ACC112 (cell line): Measurements from ENCODE around the gene PPFIA3.
"Not testable (repeated sequence)": the region's sequence is repeated elsewhere in the genome, so short reads cannot be mapped to it uniquely, and the experiment has no call there.

ENCODE experiments used
- H2AFZ ChIP-seq: fragments of 200-600 bp; sonication (generic); one replicate; pipeline ENCODE4 v1.6.0; 2017; ENCODE audit warnings: antibody characterized with exemption, low read length; ENCODE audit not compliant: unreplicated experiment
- H3K27ac ChIP-seq: fragments of 200-600 bp; sonication (generic); 2 replicates; pipeline ENCODE4 v1.5.1; 2014; ENCODE audit warnings: low read depth, mild to moderate bottlenecking, antibody characterized with exemption, low read length, moderate library complexity
- H3K27me3 ChIP-seq: fragments of 200-600 bp; sonication (generic); 2 replicates; pipeline ENCODE4 v1.6.1; 2014; ENCODE audit warnings: mild to moderate bottlenecking, antibody characterized with exemption, low read length, moderate library complexity, mixed read lengths; ENCODE audit not compliant: insufficient read depth
- H3K36me3 ChIP-seq: fragments of 200-600 bp; sonication (generic); 2 replicates; pipeline ENCODE4 v1.6.1; 2016; ENCODE audit warnings: mild to moderate bottlenecking, antibody characterized with exemption, low read length, moderate library complexity, mixed read lengths; ENCODE audit not compliant: insufficient read depth
- H3K4me1 ChIP-seq: fragments of 200-600 bp; sonication (generic); one replicate; pipeline ENCODE4 v1.6.1; 2016; ENCODE audit warnings: low read length, mixed read lengths; ENCODE audit not compliant: insufficient read depth, unreplicated experiment, control insufficient read depth
- H3K4me3 ChIP-seq: fragments of 200-600 bp; sonication (generic); 2 replicates; pipeline ENCODE4 v1.5.1; 2014; ENCODE audit warnings: mild to moderate bottlenecking, low read depth, low read length
- H3K79me2 ChIP-seq: fragments of 200-600 bp; sonication (generic); one replicate; pipeline ENCODE4 v1.6.0; 2016; ENCODE audit warnings: low read length; ENCODE audit not compliant: control insufficient read depth, unreplicated experiment, insufficient read depth

The PPFIA3 gene

DNA sequence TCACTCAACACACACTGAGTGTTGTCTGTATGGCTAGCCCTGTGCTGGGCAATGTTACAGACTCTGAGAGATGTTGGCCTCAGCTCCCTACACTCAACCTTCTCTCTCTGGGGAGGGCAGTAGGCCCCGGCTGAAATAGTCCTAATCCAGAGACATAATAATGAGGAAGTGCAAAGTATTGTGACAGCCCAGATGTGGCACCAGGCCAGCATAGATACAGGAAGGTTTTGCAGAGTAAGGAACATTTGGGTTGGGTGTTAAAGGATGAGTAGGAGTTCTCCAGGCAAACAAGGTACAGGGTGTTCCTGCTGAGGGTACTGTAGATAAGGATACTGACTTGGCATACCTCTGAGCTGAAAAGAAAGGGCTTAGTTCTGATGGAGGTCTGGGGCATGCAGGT lies 2.8 kb upstream of the PPFIA3 start:
- H3K79me2 ChIP-seq, result no peaks in the 10 kb centered on the region
- no peaks in the 10 kb centered on the region for H3K4me1 ChIP-seq
- no peak overlapping the region for H3K27ac ChIP-seq
- no peak overlapping the region for H2AFZ ChIP-seq
- H3K4me3 ChIP-seq, result no peak overlapping the region
- no peaks in the 10 kb centered on the region for H3K36me3 ChIP-seq
- peaks cover 8% of the 10 kb centered on the region for H3K27me3 ChIP-seq

DNA sequence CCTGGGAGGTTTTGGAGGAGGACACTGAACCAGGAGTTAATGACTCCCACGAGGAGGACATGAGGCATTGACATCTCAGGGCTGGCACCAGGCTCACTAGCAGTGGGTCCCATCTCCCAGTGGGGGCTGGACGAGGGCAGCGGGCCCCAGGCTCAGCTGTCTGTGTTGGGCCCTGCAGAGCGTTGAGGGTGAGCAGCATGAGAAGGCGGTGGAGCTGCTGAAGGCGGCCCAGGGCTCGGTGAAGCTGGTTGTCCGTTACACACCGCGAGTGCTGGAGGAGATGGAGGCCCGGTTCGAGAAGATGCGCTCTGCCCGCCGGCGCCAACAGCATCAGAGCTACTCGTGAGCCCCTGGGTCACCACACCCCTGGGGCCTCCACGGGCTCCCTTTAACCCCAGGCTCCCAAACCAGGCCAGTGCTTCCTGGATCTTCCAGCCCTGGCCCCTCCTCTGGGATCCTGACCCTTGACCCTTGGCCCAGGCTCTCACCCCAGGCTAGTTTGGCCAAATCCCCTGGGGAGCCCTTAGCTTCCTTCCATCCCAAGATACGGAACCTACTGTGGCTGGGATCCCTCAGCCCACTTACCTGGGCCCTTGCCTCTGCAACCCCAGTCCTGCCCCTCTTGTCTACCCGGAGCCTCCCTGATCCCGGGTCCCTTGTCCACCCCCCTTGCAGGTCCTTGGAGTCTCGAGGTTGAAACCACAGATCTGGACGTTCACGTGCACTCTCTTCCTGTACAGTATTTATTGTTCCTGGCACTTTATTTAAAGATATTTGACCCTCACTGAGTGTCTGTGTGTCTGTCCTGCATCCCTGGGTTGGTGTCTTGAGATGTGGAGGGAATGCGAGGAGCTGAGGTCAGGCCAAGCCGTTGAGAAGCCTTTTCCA lies 1.4 kb upstream of the PPFIA3 start:
- peak overlapping the region; percentile 85 for H3K4me3 ChIP-seq
- H3K27me3 ChIP-seq, result peaks cover 8% of the 10 kb centered on the region
- H3K27ac ChIP-seq, result peak overlapping the region; percentile 64; the same call in 1 of the 2 replicates
- no peaks in the 10 kb centered on the region for H3K36me3 ChIP-seq
- no peaks in the 10 kb centered on the region for H3K79me2 ChIP-seq
- H3K4me1 ChIP-seq, result no peaks in the 10 kb centered on the region
- peak overlapping the region; percentile 34 for H2AFZ ChIP-seq

DNA sequence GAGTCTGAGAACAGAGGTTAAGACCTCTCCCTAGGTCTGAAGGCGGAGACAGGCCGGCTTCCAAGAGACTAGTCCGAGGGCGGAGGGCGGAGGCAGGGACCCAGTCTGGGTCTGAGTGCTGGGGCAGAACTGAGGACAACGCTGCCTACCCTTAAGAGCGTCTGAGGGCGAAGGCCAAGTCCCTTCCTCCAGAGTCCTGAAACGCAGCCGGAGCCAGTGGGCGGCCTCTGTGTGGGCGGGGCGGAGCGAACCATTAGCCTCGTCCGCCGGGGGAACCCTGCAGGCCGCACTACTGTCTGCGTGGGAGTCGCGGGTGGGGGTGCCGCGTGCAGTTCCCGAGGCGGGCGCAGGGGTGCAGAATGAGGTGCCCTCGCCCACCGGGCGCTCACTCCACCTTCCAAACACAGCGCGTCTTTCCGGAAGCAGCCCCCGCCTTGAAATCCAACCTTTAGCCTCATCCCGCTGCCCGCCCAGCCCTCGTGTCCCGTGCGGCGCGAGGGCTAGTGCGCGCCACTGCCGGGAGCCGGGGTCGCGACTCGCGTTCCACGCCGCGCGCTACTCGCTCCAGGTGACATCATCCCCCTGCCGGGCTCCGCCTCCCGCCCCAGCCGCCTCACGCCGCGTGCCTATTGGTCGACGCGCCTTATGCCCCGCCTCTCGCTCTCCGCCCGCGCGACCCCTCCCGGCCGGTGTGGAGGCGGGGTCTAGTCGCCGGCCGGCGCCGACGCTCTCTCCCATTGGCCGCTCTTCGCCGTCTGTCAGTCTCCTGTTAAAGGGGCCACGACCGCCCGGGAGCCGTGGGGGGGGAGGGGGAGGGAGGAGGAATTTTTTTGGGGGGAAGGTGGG lies 556 bp upstream of the PPFIA3 start, which contains the start of gene C19orf73:
C19orf73 (minus strand) TSS at position 579 of the 846 bp plus-strand sequence; CDS start at position 458, 121 bp downstream.
- no peaks in the 10 kb centered on the region for H3K4me1 ChIP-seq

DNA sequence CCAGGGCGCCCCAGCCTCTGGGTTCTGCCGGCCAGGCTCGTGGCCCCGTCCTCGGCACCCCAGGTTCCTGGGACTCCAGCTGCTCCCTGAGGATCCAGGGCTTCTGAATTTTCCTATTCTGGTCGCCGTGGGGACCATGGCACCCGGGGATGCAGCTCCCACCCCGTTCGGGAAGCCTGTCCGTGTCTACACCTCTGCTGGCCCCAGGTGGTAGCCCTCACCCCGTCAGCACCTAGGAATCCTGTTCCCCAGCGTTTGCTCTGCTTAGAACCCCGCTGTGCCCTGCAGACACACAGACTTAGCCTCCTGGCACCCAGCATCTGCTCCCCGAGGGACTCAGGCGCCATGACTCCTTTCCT lies 960 bp downstream of the PPFIA3 start:
- H3K79me2 ChIP-seq, result no peaks in the 10 kb centered on the region
- H3K27ac ChIP-seq, result no peak overlapping the region
- H3K36me3 ChIP-seq, result no peaks in the 10 kb centered on the region
- H3K4me3 ChIP-seq, result no peak overlapping the region
- no peaks in the 10 kb centered on the region for H3K4me1 ChIP-seq
- H3K27me3 ChIP-seq, result peaks cover 8% of the 10 kb centered on the region
- H2AFZ ChIP-seq, result no peak overlapping the region

More for the DNA sequence above, 556 bp upstream of the PPFIA3 start, which contains the start of gene C19orf73:
- no peaks in the 10 kb centered on the region for H3K79me2 ChIP-seq
- H2AFZ ChIP-seq, result peak within 1 kb of the TSS; percentile 75
- peaks cover 8% of the 10 kb centered on the region for H3K27me3 ChIP-seq
- H3K36me3 ChIP-seq, result no peaks in the 10 kb centered on the region
- peak within 1 kb of the TSS; percentile 85 for H3K4me3 ChIP-seq
- H3K27ac ChIP-seq, result peak within 1 kb of the TSS; percentile 64; the same call in 1 of the 2 replicates

DNA sequence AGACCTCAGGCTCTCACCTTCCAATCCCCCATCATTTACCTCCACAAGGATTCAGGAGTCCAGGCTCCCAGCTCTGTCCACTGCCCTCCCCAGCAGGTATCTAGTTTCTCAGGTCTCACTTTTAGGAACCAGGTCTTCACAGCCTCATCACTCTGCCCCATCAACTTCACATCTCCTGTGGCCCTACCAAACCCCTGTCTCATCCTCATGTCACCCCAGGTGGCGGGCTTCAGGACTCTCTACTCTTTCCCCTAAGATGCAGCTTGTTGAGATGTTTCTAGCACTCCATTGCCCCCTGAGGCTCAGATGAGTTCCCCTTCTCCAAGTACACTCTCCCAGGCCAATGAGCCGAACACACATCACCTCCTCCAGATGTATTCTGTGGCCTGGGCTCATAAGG lies 1.5 kb downstream of the PPFIA3 start:
- Histone ChIP-seq H2AFZ (no peak overlapping the region), H3K36me3 (no peaks in the 10 kb centered on the region), H3K4me3 (no peak overlapping the region), H3K79me2 (no peaks in the 10 kb centered on the region), H3K4me1 (no peaks in the 10 kb centered on the region), H3K27ac (no peak overlapping the region), H3K27me3 (peaks cover 8% of the 10 kb centered on the region)

DNA sequence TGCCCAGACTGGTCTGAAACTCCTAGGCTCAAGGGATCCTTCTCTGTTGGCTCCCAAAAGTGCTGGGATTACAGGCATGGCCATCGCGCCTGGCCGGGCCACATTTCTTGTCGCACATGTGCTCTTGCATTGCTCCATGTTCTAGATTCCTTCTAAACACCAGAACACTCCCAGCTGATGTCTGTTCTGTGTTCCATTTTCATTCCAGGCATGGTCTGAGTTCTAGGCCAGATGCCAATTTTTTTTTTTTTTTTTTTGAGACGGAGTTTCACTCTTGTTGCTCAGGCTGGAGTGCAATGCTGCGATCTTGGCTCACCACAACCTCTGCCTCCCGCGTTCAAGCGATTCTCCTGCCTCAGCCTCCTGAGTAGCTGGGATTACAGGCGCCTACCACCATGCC lies 2.5 kb downstream of the PPFIA3 start:
- H2AFZ ChIP-seq, H3K36me3 ChIP-seq, H3K27ac ChIP-seq, H3K79me2 ChIP-seq, H3K4me3 ChIP-seq, H3K4me1 ChIP-seq, H3K27me3 ChIP-seq: not testable (repeated sequence)

DNA sequence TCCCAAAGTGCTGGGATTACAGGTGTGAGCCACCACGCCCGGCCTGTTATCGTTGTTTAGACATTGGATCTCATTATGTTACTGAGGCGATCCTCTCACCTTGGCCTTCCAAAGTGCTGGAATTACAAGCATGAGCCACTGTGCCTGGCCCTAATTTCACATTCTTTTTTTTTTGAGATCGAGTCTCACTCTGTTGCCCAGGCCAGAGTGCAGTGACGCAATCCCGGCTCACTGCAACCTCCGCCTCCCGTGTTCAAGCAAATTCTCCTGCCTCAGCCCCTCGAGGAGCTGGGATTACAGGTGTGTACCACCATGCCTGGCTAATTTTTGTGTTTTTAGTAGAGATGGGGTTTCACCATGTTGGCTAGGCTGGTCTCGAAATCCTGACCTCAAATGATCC lies 3.9 kb downstream of the PPFIA3 start:
- not testable (repeated sequence) for H3K4me3 ChIP-seq, H3K4me1 ChIP-seq, H2AFZ ChIP-seq, H3K27me3 ChIP-seq, H3K27ac ChIP-seq, H3K79me2 ChIP-seq, H3K36me3 ChIP-seq

DNA sequence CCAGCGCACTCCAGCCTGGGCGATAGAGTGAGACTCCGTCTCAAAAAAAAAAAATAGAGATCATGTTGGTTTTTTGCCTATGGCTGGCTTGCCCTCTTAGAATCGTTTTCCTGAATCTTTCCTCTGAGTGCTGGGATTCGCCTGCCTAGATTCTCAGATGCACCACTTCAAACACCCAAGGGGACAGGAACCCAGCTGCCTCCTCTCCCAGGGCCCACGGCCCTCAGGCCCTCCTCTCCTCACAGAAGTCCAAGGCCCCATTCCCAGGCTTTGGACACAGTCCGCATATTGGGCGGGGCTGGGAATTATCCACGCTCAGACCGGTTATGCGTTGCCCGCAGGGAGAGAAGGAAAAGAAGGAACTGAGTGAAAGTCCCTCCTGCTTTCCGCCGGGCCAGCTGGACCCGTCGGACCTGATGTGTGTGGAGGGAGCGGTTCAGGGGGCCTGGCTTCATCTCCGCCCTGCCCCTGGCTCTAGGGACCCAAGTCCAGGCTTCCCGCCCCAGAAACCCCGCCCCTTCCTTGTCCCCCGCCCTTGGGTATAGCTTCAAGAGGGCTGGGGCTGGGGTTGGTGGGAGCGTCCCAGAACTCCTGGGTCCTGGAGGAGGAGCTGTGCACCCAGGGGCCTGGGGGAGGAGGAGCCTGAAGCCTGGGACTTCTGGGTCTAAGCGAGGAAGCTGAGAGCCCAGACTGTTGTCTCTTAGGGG lies 5.8 kb downstream of the PPFIA3 start:
- no peak overlapping the region for H3K4me3 ChIP-seq

DNA sequence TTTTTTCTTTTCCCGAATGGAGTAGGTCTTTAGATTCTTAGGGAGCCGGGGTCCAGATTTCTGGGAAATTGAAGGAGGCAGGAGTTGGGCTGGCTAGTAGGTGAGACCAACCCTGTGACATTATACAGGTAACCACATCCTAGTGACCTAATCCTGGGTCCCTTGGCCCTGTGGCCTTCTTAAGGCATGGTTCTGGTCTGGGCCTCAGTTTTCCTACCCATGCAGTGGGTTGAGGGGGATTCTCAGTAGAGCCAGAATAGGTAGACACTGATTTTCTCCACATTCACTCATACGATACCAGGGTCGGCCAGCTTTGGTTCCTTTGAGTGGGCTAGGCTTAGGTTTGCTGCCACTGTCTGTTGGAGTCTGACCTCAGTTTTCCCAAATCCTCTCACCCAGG lies 7.2 kb downstream of the PPFIA3 start:
- Histone ChIP-seq H3K79me2 (no peaks in the 10 kb centered on the region), H3K4me3 (no peak overlapping the region), H3K4me1 (no peaks in the 10 kb centered on the region), H2AFZ (no peak overlapping the region), H3K27me3 (no peaks in the 10 kb centered on the region), H3K36me3 (no peaks in the 10 kb centered on the region), H3K27ac (no peak overlapping the region)

More for the DNA sequence above, 5.8 kb downstream of the PPFIA3 start:
- Histone ChIP-seq H3K27ac (no peak overlapping the region), H3K4me1 (no peaks in the 10 kb centered on the region), H3K27me3 (peaks cover 8% of the 10 kb centered on the region), H2AFZ (no peak overlapping the region), H3K79me2 (no peaks in the 10 kb centered on the region), H3K36me3 (no peaks in the 10 kb centered on the region)

DNA sequence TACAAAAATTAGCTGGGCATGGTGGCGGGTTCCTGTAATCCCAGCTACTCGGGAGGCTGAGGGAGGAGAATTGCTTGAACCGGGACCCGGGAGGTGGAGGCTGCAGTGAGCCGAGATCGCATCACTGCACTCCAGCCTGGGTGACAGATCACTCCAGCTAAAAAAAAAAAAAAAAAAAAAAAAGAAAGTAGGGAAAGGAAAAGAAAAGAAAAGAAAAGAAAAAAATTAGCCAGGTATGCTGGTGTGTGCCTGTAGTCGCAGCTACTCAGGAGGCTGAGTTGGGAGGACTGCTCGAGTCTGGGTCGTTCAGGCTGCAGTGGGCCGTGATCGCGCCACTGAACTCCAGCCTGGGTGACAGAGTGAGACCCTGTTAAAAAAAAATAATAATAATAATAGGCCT lies 7.9 kb downstream of the PPFIA3 start:
- H3K36me3 ChIP-seq, H3K27me3 ChIP-seq, H3K4me1 ChIP-seq, H3K4me3 ChIP-seq, H3K27ac ChIP-seq, H3K79me2 ChIP-seq, H2AFZ ChIP-seq: not testable (repeated sequence)
